ENCODE data around the gene TNPO1.
A peak's percentile ranks its signal among the peaks of the same experiment; 100 is the strongest.
"Not testable (repeated sequence)": the region's sequence is repeated elsewhere in the genome, so short reads cannot be mapped to it uniquely, and the experiment has no call there.

Gene TNPO1

DNA sequence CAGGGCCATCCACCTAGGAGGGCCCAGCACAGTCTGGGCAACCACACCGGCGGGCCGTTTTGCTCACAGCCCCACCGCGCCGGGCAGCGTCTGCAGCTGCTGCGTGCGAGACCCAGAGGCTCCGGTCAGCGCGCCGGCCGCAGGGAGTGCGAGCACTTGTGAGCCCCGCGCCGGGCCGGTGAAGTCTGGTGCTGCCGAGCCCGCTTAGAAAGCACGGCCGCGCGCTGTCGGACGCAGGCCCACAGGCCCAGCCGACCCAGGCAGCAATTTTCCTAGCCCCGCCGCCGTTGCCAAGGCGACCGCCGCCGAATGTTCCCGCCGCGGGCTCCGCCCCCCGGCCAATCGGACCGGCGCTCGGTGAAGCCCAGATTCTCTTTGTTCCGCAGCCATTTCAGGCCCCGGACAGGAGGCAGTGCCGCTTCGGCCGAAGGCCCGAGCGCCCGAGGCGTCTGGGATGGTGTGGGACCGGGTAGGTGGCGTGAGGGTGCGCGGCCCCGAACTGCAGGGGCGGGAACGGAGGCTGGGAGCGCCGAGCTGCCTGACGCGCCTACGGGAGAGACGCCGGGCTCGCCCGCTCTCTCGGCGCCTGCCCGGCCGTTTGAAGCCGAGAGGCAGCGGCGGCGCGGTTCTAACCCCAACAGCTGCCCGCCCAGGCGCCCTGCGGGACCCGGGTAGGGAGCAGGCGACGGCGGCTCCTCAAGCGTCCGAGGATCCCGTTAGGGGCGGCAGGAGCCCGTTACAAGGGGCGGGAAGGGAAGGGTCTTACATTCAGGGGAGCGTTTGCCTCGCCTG lies at the start of gene TNPO1:
Gene TNPO1, plus strand, starts transcription at position 378 of the 792 bp plus-strand sequence. Its CDS starts 77 bp downstream, at position 455.
- peak; percentile 96 for DNase-seq (ENCODE audit: low spot score)

DNA sequence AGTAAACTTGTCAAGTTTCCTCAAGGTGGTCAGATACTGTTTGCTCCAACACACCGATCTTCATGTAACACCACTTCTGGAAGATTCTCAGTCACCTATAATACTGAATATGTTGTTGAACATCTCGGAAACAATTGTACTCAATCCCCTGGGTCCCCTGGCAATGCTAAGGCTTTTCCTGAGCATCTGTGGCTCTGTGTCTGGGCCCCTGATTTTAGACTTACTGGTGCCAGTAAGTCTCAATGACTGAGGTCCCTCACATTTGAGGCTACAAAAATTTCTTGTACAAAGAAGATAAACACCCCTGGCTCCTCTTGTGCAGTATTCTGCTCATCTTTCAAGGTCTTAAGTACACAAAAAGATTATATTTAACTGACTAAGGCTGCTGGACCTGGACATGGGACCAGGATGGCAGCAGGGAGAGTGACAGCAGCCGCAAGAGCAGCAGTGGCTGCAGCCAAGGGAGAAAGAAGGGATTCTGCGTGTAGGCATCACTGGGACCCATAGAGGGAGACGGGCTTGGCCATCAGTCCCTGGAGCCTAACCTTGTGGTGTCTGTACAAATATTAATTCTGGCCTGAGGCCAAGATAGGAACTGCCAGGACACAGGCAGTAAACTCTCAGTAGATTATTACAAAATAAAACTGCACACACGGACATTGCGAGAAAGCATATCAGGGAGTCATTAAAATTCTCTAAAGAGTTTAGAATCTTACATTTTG lies 49.0 kb upstream of the TNPO1 start:
- DNase-seq (ENCODE audit: low spot score), result no peak

DNA sequence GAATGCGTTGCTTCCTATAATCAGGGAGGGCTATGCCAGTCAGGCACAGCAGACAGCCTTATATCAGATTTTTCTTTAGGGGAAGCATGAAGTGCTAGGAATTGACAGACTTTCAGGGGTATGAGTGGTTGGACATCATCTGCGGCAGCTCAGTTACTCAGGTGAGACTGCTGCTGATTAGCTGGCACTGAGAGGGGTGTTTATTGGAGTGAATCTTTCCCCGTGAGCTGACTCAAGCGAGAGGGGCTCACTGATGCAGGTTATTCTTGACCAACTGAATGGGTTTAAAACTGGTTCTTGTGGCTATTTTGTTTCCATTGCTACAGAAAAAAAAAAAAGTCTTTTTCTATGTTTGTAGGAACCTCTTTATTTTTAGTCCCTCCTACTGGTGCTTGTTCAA lies 46.2 kb upstream of the TNPO1 start:
- DNase-seq (ENCODE audit: low spot score), result no peak

DNA sequence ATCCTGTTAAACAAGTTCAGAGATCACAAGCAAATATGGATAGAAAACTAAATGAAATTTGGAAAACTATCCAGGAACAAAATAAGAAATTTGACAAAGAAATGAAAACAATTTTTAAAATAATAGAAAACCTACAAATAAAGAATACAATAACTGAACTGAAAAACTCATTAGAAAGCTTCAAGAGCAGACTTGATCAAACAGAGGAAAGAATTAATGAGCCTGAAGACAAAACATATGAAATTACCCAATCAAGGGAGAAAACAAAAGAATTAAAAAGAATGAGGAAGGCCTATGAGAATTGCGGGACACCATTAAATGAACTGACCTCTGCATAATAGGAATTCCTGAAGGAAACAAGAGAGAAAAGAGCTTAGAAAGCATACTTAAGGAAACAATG lies 39.8 kb upstream of the TNPO1 start:
- DNase-seq (ENCODE audit: low spot score), result no peak

DNA sequence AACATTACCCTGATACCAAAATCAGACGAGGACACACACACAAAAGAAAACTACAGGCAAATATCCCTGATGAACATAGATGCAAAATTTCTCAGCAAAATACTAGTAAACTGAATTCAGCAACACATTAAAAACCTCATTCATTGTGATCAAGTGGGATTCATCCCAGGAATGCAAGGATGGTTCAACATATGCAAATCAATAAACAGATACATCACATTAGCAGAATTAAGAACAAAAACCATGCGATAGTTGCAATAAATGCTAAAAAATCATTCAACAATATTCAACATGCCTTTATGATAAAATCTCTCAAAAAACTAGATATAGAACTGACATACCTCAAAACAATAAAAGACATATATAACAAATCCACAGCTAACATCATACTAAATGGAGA lies 36.9 kb upstream of the TNPO1 start:
- DNase-seq (ENCODE audit: low spot score), result no peak

DNA sequence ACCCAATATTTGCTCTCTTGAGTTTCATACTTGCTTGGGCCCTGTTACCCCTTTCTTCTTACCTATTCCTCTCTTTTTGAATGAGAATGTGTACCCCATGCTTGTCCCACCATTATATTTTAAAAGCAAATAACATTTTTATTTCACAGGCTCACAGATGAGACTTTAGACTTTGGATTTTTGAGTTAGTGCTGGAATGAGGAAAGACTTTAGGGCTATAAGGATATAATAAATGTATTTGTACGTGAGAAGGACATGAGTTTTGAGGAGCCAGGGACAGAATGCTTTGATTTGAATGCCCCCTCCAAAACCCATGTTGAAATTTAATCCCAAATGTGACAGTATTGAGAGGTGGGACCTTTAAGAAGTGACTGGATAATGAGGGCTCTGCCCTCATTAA lies 33.1 kb upstream of the TNPO1 start:
- DNase-seq (ENCODE audit: low spot score), result no peak

DNA sequence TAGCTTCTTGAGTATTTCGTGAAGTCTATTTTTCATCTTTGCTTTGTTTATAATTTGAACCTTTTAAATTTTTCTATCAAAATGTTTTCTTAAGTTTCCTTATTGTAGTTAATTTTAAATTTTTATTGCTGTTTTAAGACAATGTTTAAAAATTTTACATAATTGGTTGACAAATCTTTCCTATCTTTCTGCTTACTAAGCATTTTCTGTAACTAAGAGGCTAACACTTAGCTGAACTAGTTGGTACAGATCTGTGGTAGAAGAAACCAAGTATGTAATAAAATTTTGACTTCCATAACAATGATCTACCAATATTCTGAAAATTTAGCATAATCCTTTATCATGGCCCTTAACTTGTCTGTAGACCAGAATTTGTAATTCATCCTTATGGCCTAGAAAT lies 32.3 kb upstream of the TNPO1 start:
- no peak for DNase-seq (ENCODE audit: low spot score)

DNA sequence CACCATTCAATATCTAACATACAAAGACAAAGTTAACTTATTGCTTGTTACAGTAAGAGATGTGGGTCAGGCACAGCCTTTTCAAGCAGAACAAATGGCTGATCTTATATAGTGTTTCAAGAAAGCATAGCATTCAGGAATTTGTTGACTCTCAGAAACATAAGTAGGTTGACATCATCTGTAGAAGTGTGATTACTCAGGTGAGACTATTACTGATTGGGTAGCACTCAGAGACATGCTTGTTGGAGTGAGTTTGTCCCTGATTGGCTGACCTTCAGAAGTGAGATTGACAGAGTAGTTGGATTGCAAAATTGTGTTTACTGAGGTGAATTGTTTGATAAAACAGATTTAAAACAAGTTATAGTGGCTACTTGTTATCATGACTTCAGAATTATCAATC lies 30.7 kb upstream of the TNPO1 start:
- DNase-seq (ENCODE audit: low spot score), result no peak

DNA sequence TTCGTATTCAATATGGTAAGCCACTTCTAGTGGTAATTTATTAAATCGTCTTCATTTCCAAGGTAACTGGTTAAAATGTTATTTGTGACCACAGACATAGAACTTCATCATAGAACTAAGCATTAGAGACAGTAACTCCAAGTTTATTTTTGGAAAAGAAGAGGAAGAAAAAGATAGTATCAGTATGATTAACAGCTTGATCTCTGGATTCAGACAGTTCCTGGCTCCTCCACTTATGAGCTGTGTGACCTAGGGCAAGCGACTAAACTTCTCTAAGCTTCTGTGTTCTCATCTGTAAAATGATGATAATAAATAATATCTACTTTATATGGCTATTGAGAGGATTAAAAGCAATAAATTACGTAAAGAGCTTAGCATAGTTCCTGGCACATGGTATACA lies 29.8 kb upstream of the TNPO1 start:
- DNase-seq (ENCODE audit: low spot score), result no peak

DNA sequence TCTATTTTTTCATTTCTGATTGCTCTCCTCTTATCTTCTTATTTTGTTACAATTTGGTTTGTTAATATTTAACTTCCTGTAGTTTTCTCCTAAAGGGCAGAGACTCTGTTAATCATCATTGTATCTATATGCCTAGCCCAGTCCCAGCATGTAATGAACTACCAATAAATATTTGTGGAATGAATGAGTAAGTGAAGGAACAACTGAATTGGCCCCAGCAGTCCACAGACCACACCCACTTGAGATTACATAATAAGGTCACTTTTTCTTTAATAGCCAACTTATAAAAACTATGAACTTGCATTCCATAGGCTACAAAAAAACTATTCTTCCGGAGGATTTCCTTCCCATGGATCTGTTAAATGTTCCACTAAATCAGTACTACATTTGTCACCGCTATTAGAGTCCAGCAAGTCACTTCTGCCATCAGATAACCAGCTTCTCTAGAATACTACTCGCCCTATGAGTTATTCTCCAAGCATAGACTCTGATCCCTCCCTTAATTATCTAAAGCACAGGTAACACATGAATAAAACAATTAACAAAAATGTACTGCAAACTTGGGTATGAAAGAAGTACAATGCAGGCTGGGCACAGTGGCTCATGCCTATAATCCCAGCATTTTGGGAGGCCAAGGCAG lies 27.5 kb upstream of the TNPO1 start:
- peak; percentile 55 for DNase-seq (ENCODE audit: low spot score)

DNA sequence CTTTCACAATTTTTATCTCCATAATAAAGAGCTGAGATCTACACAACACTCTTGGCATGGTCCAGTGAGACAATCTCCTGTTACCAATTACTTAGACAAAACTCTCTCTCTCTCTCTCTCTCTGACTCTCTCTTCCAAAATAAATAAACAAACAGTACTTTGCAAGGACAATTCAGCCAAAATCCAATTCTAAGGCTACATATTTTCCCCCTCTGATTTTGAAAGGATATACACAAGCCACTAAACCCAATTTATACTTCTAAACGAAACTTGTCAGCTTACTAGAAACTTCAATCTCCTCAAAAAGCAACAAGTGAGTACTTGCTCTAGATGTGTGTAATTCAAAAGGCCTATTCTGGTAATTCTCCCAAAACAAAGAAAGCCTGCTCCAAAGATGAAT lies 26.3 kb upstream of the TNPO1 start:
- peak; percentile 4 for DNase-seq (ENCODE audit: low spot score)

DNA sequence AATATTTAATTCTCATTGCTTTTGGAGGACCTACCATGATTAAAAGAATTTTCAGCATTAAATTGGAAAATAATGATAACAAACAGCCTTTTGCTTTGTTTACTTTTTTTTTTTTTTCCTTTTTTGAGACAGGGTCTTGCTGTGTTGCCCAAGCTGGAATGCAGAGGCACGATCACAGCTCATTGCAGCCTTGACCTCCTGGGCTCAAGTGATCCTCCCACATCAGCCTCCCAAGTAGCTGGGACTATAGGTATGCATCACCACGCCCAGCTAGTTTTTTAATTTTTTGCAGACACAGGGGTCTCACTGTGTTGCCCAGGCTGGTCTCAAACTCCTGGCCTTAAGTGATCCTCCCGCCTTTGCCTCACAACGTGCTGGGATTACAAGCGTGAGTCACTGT lies 23.8 kb upstream of the TNPO1 start:
- not testable (repeated sequence) for DNase-seq (ENCODE audit: low spot score)

DNA sequence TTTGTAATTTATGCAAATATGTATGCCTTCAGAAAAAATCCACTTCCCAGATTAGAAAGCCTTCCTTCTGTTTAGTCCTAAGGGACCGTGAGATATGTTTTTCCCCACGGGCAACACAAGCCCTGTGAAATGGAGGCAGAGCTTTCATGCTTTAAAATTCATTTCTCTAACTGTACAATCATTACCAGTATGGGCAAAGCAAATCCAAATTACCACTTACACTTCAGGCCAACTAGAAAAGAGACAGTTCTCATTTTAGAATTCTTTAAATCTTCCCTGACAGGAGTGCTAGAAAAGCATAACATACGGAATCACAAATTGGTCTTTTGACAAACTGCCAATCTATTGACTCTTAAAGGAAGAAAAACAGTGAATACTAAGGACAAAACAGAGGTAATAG lies 20.5 kb upstream of the TNPO1 start:
- no peak for DNase-seq (ENCODE audit: low spot score)

DNA sequence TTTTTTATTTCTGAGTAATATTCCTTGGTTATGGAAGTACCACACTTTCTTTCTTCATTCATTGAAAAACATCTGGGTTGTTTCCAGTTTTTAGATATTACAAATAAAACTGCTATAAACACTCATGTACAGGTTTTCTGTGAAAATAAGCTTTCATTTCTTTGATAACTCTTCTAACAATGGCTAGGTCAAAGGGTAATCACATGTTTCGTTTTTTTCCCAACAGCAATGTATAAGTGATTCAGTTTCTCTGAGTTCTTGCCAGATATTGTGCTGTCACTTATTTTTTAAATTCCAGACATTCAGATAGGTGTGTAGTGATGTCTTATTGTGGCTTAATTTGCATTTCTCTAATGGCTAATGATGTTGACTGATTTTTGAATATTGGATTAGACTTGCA lies 16.7 kb upstream of the TNPO1 start:
- no peak for DNase-seq (ENCODE audit: low spot score)

DNA sequence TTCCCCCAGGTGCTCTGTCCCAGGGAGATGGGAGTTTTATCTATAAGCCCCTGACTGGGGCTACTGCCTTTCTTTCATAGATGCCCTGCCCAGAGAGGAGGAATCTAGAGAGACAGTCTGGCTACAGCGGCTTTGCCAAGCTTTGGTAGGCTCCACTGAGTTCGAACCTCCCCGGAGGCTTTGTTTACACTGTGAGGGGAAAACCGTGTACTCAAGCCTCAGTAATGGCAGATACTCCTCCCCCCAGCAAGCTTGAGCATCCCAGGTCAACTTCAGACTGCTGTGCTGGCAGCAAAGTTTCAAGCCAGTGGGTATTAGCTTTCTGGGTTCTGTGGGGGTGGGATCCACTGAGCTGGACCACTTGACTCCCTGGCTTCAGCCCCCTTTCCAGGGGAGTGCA lies 7.8 kb upstream of the TNPO1 start:
- not testable (repeated sequence) for DNase-seq (ENCODE audit: low spot score)

DNA sequence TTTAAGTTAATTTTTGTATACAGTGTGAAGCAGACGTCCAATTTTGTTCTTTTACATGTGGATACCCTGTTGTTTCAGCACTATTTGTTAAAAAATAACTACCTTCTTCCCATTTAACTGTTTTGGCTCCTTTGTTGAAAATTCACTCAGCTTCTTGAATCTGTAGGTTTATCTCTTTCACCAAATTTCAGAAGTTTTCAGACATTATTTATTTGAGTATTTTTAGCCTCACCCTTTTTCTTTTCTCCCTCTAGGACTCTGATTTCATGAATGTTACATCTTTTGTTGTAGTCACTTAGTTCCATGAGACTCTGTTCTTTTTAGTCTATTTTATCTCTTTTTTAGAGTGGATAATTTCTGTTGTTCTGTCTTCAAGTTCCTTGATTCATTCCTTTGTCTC lies 4.6 kb upstream of the TNPO1 start:
- no peak for DNase-seq (ENCODE audit: low spot score)

DNA sequence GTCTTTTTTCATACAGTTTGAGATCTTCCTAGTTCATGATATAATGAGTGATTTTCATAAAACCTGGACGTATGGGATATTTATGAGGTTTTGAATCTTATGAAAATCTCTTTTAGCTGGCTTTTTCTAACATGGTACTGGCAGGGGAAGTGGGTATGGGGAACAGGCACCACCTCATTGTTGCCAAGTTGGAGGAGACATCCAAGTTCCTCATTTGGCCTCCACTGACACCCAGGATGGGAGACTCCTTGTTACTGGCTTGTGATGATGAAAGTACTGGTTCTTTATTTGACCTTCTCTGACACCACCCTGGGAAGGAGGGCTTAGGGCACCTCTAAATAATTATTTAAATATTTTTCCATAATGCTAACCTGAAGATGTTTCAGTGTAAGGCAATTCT lies 4.0 kb upstream of the TNPO1 start:
- no peak for DNase-seq (ENCODE audit: low spot score)

DNA sequence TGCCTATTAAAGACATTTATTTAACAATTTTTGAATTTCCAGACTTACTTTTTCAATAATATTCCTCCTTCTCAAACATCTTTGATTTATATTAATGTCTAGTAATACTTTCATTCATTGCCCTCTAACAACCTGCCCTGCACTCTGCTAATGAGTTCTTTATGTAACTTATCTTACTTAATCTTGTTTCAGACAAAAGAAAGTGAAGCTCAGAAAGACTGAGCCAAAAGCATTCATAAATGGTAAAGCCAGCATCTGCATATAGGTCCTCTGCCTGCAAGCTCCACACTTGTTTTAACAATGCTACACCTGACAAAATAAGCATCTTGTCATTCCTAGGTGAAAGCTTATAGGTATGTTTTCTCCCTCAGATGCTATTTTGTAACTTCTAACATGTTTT lies 2.4 kb upstream of the TNPO1 start:
- DNase-seq (ENCODE audit: low spot score), result no peak

DNA sequence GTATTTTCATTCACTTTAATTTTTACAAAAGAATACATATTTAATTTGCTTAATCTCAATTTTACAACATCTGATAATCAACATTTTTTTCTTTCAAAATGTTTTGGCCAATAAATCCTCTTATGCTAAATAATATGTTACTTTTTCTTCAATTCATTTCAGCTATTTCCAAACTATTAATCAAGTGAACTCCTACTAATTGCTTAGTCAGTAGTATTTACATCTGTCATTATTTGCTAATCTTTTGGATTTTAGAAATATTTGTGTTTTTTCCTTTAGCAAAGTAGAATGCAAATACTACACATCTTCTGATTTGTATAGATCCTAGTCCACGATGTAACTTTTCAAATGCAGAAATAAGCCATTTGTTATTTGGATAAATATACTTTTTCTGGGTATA lies 1.6 kb upstream of the TNPO1 start:
- no peak for DNase-seq (ENCODE audit: low spot score)

DNA sequence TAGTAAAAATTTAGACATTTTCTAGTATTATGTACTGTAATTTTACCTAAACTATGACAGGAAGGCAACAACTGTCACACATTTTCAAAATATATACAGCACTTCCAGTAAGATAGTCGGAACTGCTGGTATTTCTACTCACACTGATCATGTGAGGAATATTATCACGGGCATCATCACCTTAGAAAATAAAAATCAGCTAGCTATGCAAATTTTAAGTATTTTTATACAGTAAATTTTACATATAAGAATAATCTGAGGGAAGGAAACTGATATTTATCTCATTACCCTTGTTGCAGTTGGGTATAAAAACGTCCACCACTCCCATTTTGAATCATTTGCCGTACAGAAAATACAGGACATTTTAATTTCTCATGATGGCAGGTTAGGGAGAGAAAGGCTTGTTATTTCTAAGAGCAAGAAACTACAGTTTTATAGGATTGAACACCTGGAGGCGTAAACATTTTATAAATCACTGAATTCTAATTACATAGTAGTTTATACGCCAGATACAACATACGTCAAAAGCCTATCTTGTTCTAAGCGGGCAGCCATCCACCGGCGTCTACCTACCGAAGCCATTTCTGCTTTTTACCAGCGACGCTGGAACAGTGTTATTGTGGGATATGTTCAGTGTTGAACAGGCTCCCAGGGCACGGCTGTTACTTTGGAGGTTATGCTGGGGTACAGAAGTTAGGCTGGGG lies 729 bp upstream of the TNPO1 start:
- DNase-seq (ENCODE audit: low spot score), result no peak

DNA sequence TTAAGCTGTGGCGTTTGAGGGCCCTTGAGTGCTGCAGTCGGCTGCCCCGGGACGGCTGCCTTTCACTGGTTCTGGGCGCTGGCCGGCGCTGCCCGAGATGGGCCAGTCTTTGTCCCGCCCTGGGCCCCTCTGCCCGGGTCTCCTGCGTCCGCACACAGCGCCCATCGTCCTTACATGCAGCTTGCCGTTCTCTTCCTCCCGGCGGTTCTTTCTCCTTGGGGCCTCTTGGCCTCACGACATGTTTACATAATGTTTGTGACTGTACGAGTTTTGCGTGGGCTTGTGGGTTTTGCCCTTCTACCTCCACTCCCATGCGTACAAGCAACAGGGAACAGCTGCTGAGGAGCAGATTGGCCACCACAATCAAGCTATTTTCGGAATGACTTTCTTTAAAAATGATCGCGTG lies 618 bp downstream of the TNPO1 start:
- peak; percentile 69 for DNase-seq (ENCODE audit: low spot score)

DNA sequence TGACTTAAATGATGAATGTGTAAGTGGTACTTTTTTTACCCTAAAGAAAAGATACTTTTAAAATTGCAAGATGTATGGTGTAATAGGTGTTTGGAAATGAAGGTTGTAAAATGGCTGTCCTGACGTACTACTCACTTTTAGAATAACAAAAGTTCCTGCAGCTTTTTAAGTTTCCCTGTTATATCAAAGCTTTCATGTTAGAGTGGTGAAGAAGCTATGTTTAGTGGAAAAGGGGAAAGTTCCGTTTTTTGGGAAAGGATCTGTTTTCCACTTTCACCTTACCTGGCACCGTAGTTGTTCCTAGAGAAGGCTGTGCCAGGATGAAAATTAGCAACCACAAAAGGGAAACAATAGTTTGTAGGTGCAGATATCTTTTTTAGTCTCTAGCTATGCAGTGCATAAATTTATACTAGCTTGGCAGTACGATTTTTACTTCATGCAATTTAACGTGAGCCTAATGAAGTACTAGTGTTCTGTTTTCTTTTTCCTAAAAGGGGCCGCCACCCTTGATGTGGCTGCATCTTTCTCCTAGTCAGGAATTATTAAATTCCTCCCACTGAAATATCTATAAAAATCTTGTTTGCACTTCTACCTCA lies 1.3 kb downstream of the TNPO1 start:
- no peak for DNase-seq (ENCODE audit: low spot score)

Measured in GM03348 (cell line).